ENCODE data around the gene PDE7B. TPM values are rescaled to one million over a fixed set of nuclear protein-coding genes. Genes with fewer than 3 reads are reported as not detected.

PDE7B gene
- total and polyA plus RNA-seq, 2 of the 8 experiments (the other 6 are each of a cell fraction or from before 2014, with no cell fraction given): not detected

DNA sequence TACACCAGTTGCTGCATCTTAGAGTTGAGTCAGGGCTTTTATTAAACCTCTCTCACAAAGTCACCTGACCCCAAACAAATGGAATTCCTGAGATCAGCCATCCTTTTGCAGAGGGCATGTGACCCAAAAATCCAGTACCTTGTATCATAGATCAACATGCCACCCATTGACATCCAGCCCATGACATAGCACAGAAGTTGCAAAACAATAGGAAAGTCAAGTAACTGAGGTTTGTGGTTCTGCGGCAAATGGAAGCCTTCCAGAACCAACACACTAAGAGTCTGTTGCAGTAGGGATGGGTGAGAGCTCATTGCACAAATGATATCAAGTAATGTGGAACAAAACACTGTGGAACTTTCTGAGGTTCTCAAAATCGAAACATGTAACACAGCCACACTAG, 111.2 kb downstream of the PDE7B start (continued):
- TF ChIP-seq, protein P1, sequence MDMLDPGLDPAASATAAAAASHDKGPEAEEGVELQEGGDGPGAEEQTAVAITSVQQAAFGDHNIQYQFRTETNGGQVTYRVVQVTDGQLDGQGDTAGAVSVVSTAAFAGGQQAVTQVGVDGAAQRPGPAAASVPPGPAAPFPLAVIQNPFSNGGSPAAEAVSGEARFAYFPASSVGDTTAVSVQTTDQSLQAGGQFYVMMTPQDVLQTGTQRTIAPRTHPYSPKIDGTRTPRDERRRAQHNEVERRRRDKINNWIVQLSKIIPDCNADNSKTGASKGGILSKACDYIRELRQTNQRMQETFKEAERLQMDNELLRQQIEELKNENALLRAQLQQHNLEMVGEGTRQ (IDR thresholded peaks at IDR 0.05; ENCODE audit: low read length): no peak
- TF ChIP-seq NANOG (IDR thresholded peaks at IDR 0.05; ENCODE audit: insufficient read depth, low read depth, low read length, poor library complexity, severe bottlenecking) (no peak), CHD2 (IDR thresholded peaks at IDR 0.05; ENCODE audit: low read length) (no peak), YY1 (IDR thresholded peaks at IDR 0.05; ENCODE audit: low read depth, low read length) (no peak), JUND (IDR thresholded peaks at IDR 0.05; ENCODE audit: low read length) (no peak), POLR2AphosphoS5 (IDR thresholded peaks at IDR 0.05; ENCODE audit: low read depth, low read length) (no peak), SP4 (IDR thresholded peaks at IDR 0.05; ENCODE audit: low read length) (no peak), CHD1 (IDR thresholded peaks at IDR 0.05; ENCODE audit: low read depth, low read length) (no peak), BCL11A (IDR thresholded peaks at IDR 0.05; ENCODE audit: low read depth in 2 of 2, low read length in 2 of 2) (no peak)
- TF ChIP-seq, protein P2, sequence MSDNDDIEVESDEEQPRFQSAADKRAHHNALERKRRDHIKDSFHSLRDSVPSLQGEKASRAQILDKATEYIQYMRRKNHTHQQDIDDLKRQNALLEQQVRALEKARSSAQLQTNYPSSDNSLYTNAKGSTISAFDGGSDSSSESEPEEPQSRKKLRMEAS (IDR thresholded peaks at IDR 0.05): no peak

All from H1 (cell line).